GM23248 (cell line): ENCODE results near the gene NEGR1. TPM values are rescaled to one million over a fixed set of nuclear protein-coding genes. Genes with fewer than 3 reads are reported as not detected.

Experiments used
- DNase-seq: peaks from one replicate; pipeline ENCODE4 v3.0.0-alpha.2; 2015
- H2AFZ ChIP-seq: fragments of 200-600 bp; sonication (generic); 2 replicates; pipeline ENCODE4 v1.6.1; 2016; ENCODE audit warnings: antibody characterized with exemption
- H3F3A ChIP-seq: fragments of 200-600 bp; sonication (generic); 2 replicates; pipeline ENCODE4 v1.6.1; 2016; ENCODE audit warnings: mild to moderate bottlenecking, antibody characterized with exemption, mixed run types; ENCODE audit not compliant: insufficient read depth
- H3K27ac ChIP-seq: fragments of 200-600 bp; sonication (generic); 2 replicates; pipeline ENCODE4 v1.5.1; 2016; ENCODE audit warnings: mild to moderate bottlenecking
- H3K27me3 ChIP-seq: fragments of 200-600 bp; sonication (generic); replicated peaks from 2 replicates; pipeline ENCODE4 v1.6.1; 2016; ENCODE audit warnings: mild to moderate bottlenecking; ENCODE audit not compliant: insufficient read depth
- H3K36me3 ChIP-seq: fragments of 200-600 bp; sonication (generic); 2 replicates; pipeline ENCODE4 v1.6.1; 2016; ENCODE audit warnings: low read depth, mild to moderate bottlenecking
- H3K4me1 ChIP-seq: fragments of 200-600 bp; sonication (generic); 2 replicates; pipeline ENCODE4 v1.6.1; 2016; ENCODE audit warnings: mild to moderate bottlenecking; ENCODE audit not compliant: insufficient read depth
- H3K4me2 ChIP-seq: fragments of 200-600 bp; sonication (generic); one replicate; pipeline ENCODE4 v1.6.1; 2016; ENCODE audit warnings: mild to moderate bottlenecking; ENCODE audit not compliant: unreplicated experiment
- H3K4me3 ChIP-seq: fragments of 200-600 bp; sonication (generic); 2 replicates; pipeline ENCODE4 v1.5.1; 2016; ENCODE audit warnings: mild to moderate bottlenecking
- H3K79me2 ChIP-seq: fragments of 200-600 bp; sonication (generic); 2 replicates; pipeline ENCODE4 v1.6.1; 2016; ENCODE audit warnings: mild to moderate bottlenecking; ENCODE audit not compliant: insufficient read depth
- H3K9ac ChIP-seq: fragments of 200-600 bp; sonication (generic); 2 replicates; pipeline ENCODE4 v1.6.1; 2016; ENCODE audit warnings: mild to moderate bottlenecking
- H3K9me2 ChIP-seq: fragments of 200-600 bp; sonication (generic); 2 replicates; pipeline ENCODE4 v1.6.1; 2016; ENCODE audit warnings: mixed run types, mild to moderate bottlenecking, moderate library complexity; ENCODE audit not compliant: insufficient read depth
- H3K9me3 ChIP-seq: fragments of 200-600 bp; sonication (generic); one replicate; pipeline ENCODE4 v1.6.1; 2017; ENCODE audit warnings: low read depth
- H4K20me1 ChIP-seq: fragments of 200-600 bp; sonication (generic); 2 replicates; pipeline ENCODE4 v1.6.0; 2016; ENCODE audit not compliant: insufficient read depth
- EZH2 ChIP-seq: fragments of 200-600 bp; sonication (generic); IDR thresholded peaks from 2 replicates; pipeline ENCODE4 v1.6.1; 2018; ENCODE audit warnings: antibody characterized with exemption, mild to moderate bottlenecking; ENCODE audit not compliant: insufficient read depth, poor library complexity, severe bottlenecking
- EZH2phosphoT487 ChIP-seq: fragments of 200-600 bp; sonication (generic); IDR thresholded peaks from 2 replicates; pipeline ENCODE4 v1.6.1; 2018; ENCODE audit warnings: antibody characterized with exemption, moderate library complexity, mild to moderate bottlenecking, low read depth; ENCODE audit not compliant: insufficient read depth
- WGBS, 2 experiments: methylation state at CpG; one replicate each; pipeline ENCODE4 v1.1.6; 2015 to 2017; ENCODE audit warnings: low lambda C conversion rate in 2 of 2, low coverage in 1 of 2; ENCODE audit errors: missing lambda C conversion rate in 2 of 2; 5-methylcytosine and 5-hydroxymethylcytosine counted together
- in situ Hi-C: fragments of 300-500 bp; cut with MboI; formaldehyde crosslinking; loops from 2 replicates; pipeline ENCODE4 v1.15.0; 2020
- polyA plus RNA-seq: library from polyadenylated mRNA; unstranded; fragments of >200 nt; fragmentation: Nextera tagmentation; extraction: Ambion mirVana; gene quantifications from 2 replicates; pipeline ENCODE4 v1.2.1, GENCODE V29; 2016
- total RNA-seq: library from RNA; depleted of rRNA; stranded (reverse); fragments of >200 nt; shearing (Covaris generic); gene quantifications from 2 replicates; pipeline ENCODE4 v1.2.3, GENCODE V29; 2014

NEGR1 gene
- total and polyA plus RNA-seq, 2 experiments from 2014 or later = 14.3 to 15.7 TPM

DNA sequence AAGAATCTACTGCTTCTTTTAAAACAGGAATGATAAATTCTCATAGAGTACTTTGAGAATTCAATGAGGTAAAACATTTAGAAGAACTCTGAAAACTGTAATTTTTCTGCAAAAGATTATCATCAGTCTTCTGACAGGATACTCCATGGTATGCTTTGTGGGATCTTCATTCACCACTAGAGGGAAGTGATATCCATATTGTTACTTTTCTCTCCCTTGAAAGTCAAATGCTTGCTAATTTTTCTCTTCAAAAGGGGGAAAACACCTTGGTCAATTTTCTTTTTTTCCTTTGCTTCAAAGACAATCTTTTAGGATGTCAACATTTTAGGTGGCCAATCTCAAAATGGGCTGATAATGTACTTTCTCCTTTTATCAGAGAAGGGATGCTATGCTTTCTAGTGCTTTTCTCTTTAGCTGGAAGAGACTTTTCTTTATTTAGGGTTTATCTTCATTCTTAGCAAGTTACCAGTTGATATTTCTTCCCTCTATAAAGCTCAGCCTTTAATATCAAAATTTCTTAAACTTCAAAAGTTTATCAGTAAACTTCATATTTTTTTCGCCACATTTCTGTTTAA, 95.5 kb downstream of the NEGR1 start:
- Histone ChIP-seq H4K20me1 (no peaks in the 10 kb centered on the region), H3K4me3 (no peak overlapping the region), H3K79me2 (no peaks in the 10 kb centered on the region), H3K36me3 (no peaks in the 10 kb centered on the region), H3K9me3 (no peaks in the 10 kb centered on the region), H3K4me2 (no peak overlapping the region), H3K27ac (no peak overlapping the region), H3K4me1 (no peaks in the 10 kb centered on the region), H3K9ac (no peak overlapping the region), H3K27me3 (no peaks in the 10 kb centered on the region), H3F3A (0 out of 2 replicates have a peak, but pooled peaks cover 4% of the 10 kb centered on the region), H3K9me2 (no peaks in the 10 kb centered on the region), H2AFZ (no peak overlapping the region)
- peak; percentile 53 for DNase-seq
- in situ Hi-C loops = no loop called here
- 100% methylated on average over 1 of the region's 1 CpG for WGBS, 2 experiments
- TF ChIP-seq EZH2 = no peak
- TF ChIP-seq EZH2phosphoT487 = no peak

DNA sequence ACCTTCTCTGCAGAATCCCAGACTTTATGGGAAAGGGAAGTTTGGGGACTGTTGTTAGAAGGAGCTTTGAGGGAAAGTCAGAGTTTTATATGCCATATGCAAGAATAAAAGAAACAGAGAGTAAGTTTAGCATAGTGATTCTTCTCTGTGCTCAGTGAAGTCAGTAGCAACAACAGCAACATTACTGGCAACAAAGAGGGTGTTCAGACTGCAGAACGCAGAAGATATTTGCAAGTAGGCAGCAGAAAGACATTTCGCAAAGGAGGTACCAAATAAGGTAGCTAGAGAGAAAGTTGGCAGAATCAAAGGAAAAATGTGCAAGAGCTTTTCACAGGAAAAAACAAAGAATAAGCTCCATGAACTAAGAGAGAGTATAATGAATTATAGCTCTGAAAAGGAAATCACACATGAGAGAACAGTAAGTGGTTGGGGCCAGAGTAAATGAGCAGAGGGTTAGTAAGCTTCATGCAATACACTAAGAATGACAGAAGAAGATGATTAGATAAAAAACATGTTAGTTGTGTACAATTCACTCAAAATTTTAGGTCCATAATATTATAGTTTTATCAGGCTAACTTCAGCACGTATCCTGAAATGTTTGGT, 98.1 kb downstream of the NEGR1 start:
- H3K9me2 ChIP-seq = no peaks in the 10 kb centered on the region
- 0 out of 2 replicates have a peak overlapping the region, but pooled peaks have one; percentile 2 for H3K27ac ChIP-seq
- H2AFZ ChIP-seq = no peak overlapping the region
- 0 out of 2 replicates have a peak, but pooled peaks cover 4% of the 10 kb centered on the region for H3F3A ChIP-seq
- no peak overlapping the region for H3K4me2 ChIP-seq
- H4K20me1 ChIP-seq = no peaks in the 10 kb centered on the region
- no peak overlapping the region for H3K4me3 ChIP-seq
- WGBS, 2 experiments = 60 to 63% methylated on average over 3 of the region's 3 CpGs
- in situ Hi-C loops = no loop called here
- H3K4me1 ChIP-seq = no peaks in the 10 kb centered on the region
- H3K9ac ChIP-seq = no peak overlapping the region
- H3K27me3 ChIP-seq = no peaks in the 10 kb centered on the region
- TF ChIP-seq EZH2 = no peak
- no peak for TF ChIP-seq EZH2phosphoT487
- peak; percentile 42 for DNase-seq
- H3K79me2 ChIP-seq = no peaks in the 10 kb centered on the region
- H3K9me3 ChIP-seq = no peaks in the 10 kb centered on the region
- no peaks in the 10 kb centered on the region for H3K36me3 ChIP-seq

DNA sequence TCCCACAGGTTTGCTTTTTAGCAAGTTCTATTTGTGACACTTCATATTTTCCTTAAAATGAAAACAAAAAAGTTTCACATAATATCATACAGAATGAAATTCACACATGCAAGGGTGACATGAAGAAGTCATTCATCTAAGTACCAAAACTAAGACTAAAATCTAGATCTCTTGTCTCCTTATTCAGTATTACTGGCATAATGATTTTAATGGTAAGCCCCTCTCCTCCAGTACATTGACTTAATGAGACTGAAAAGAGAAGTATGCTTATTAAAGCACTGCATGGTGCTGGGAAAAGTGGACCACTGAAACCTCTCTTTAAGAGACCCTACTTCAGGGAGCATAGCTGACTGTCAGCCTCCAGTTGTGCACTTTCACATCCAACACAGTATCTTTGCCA, 99.5 kb downstream of the NEGR1 start:
- Histone ChIP-seq H3K9ac (no peak overlapping the region), H3F3A (peaks cover 15% of the 10 kb centered on the region; the same call in 1 of the 2 replicates), H4K20me1 (no peaks in the 10 kb centered on the region), H2AFZ (no peak overlapping the region), H3K4me2 (no peak overlapping the region), H3K36me3 (no peaks in the 10 kb centered on the region), H3K27ac (no peak overlapping the region), H3K4me1 (peaks cover 7% of the 10 kb centered on the region), H3K4me3 (no peak overlapping the region), H3K27me3 (no peaks in the 10 kb centered on the region), H3K9me2 (no peaks in the 10 kb centered on the region), H3K9me3 (no peaks in the 10 kb centered on the region), H3K79me2 (no peaks in the 10 kb centered on the region)
- no peak for DNase-seq
- in situ Hi-C loops = no loop called here
- TF ChIP-seq EZH2 (no peak), EZH2phosphoT487 (no peak)

DNA sequence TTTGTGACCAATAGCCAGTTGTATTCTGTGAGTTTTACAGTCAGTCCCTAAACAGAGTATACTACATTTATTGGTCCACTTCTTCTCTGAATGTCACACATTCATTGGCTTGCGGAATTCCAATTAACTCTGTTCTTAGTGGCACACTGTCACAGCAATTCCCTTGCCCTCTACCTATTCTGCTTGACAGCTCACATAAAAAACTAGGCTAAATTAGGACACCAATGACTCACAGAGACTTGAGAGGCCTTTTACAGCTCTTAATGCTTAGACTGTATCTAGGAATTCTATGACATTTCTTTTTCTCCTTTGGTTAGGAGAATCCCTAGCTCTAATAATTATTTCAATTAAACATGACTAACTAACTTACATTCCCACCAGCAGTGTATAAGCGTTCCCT, 104.1 kb downstream of the NEGR1 start:
- Histone ChIP-seq H3K4me1 (peaks cover 13% of the 10 kb centered on the region), H3K9me3 (no peaks in the 10 kb centered on the region), H4K20me1 (no peaks in the 10 kb centered on the region), H3K79me2 (no peaks in the 10 kb centered on the region), H3K4me3 (no peak overlapping the region), H3F3A (peaks cover 15% of the 10 kb centered on the region; the same call in 1 of the 2 replicates), H3K4me2 (no peak overlapping the region), H3K27me3 (no peaks in the 10 kb centered on the region), H3K9ac (no peak overlapping the region), H2AFZ (no peak overlapping the region), H3K27ac (no peak overlapping the region), H3K36me3 (no peaks in the 10 kb centered on the region), H3K9me2 (no peaks in the 10 kb centered on the region)
- in situ Hi-C loops = no loop called here
- 88 to 97% methylated on average over 2 of the region's 2 CpGs for WGBS, 2 experiments
- DNase-seq = peak; percentile 62
- no peak for TF ChIP-seq EZH2phosphoT487
- no peak for TF ChIP-seq EZH2

DNA sequence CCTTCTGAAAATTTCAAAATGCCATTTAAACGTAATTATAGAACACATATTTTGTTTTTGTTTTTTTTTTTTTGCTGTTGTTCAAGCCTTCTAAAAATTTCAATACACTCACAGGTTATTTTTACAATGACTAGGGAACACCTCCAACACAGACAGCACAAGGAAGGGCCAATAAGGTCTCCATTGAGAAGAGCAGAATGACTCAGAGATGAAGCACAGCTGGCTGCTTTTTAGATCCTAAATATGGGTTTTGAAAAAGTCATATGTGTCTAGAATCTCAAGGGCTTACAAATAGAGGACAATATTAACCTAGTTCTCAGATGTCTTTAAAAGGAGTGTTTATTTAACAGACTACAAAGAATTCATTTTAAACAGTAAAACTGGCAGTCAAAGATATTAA, 104.6 kb downstream of the NEGR1 start:
- Histone ChIP-seq H3K9me3 (no peaks in the 10 kb centered on the region), H3K27ac (no peak overlapping the region), H3K4me2 (no peak overlapping the region), H3K4me3 (no peak overlapping the region), H3K27me3 (no peaks in the 10 kb centered on the region), H3F3A (peaks cover 15% of the 10 kb centered on the region; the same call in 1 of the 2 replicates), H3K9ac (no peak overlapping the region), H2AFZ (no peak overlapping the region), H3K36me3 (no peaks in the 10 kb centered on the region), H3K79me2 (no peaks in the 10 kb centered on the region), H4K20me1 (no peaks in the 10 kb centered on the region), H3K4me1 (peaks cover 13% of the 10 kb centered on the region), H3K9me2 (no peaks in the 10 kb centered on the region)
- no peak for TF ChIP-seq EZH2
- no peak for TF ChIP-seq EZH2phosphoT487
- in situ Hi-C loops = no loop called here
- 88 to 94% methylated on average over 1 of the region's 1 CpG for WGBS, 2 experiments
- DNase-seq = peak; percentile 54
